Natural killer cell (primary cell): ENCODE measurements around the gene LMTK2. TPM values are rescaled to one million over a fixed set of nuclear protein-coding genes. Genes with fewer than 3 reads are reported as not detected.

Experiments used
- ATAC-seq, 3 donors: fragments of 150-1000 bp in 2 of 3; fragments of 200-7000 bp in 1 of 3; cut with Tn5 transposase; 1 replicate in 1 of 3; 2 replicates in 2 of 3; pipeline ENCODE4 v1.10.0; 2021; ENCODE audit warnings: mild to moderate bottlenecking in 2 of 3, moderate library complexity in 2 of 3
- DNase-seq, 2 donors: peaks; one replicate each; pipeline versions ENCODE4 v3.0.0 to v3.0.0-alpha.2; 2013 to 2021; ENCODE audit warnings: mixed read lengths in 1 of 2
- H3K27ac ChIP-seq: one replicate; pipeline ENCODE4 v1.5.1; 2013; ENCODE audit warnings: mild to moderate bottlenecking, low read length
- H3K27me3 ChIP-seq: one replicate; pipeline ENCODE4 v1.6.1; 2013; ENCODE audit warnings: low read length; ENCODE audit not compliant: control insufficient read depth, insufficient read depth
- H3K36me3 ChIP-seq: one replicate; pipeline ENCODE4 v1.6.1; 2013; ENCODE audit warnings: low read length; ENCODE audit not compliant: control insufficient read depth, insufficient read depth
- H3K4me1 ChIP-seq: one replicate; pipeline ENCODE4 v1.6.1; 2013; ENCODE audit warnings: low read length; ENCODE audit not compliant: control insufficient read depth, insufficient read depth
- H3K4me3 ChIP-seq: one replicate; pipeline ENCODE4 v1.5.1; 2013; ENCODE audit warnings: low read length
- H3K9me3 ChIP-seq: one replicate; pipeline ENCODE4 v1.6.1; 2013; ENCODE audit warnings: low read length; ENCODE audit not compliant: control insufficient read depth, insufficient read depth
- H3K27ac Mint-ChIP-seq, 2 donors: one replicate each; pipeline ENCODE4 v1.8.0; 2022; ENCODE audit warnings: mild to moderate bottlenecking in 2 of 2, mixed read lengths in 2 of 2, moderate library complexity in 1 of 2
- H3K27me3 Mint-ChIP-seq, 2 donors: one replicate each; pipeline ENCODE4 v1.8.0; 2022; ENCODE audit warnings: low read depth in 2 of 2, mixed read lengths in 2 of 2
- H3K36me3 Mint-ChIP-seq: one replicate; pipeline ENCODE4 v1.8.0; 2022; ENCODE audit warnings: mixed read lengths
- H3K4me1 Mint-ChIP-seq, 2 donors: one replicate each; pipeline ENCODE4 v1.8.0; 2022; ENCODE audit warnings: mixed read lengths in 2 of 2
- H3K4me3 Mint-ChIP-seq: one replicate; pipeline ENCODE4 v1.8.0; 2022; ENCODE audit warnings: mild to moderate bottlenecking, moderate library complexity, mixed read lengths
- H3K9me3 Mint-ChIP-seq, 2 donors: one replicate each; pipeline ENCODE4 v1.8.0; 2022; ENCODE audit warnings: mixed read lengths in 2 of 2
- CTCF ChIP-seq: fragments of 200-600 bp; IDR thresholded peaks from one replicate; pipeline ENCODE4 v1.8.0; 2022; ENCODE audit warnings: antibody characterized with exemption
- WGBS: methylation state at CpG from one replicate; pipeline ENCODE4 v1.1.7; 2013; ENCODE audit warnings: missing lambda C conversion rate; ENCODE audit not compliant: insufficient coverage; 5-methylcytosine and 5-hydroxymethylcytosine counted together
- intact Hi-C: fragments of 100-400 bp; cut with micrococcal nuclease; formaldehyde crosslinking; loops from one replicate; pipeline ENCODE4 v1.14.2; 2022
- total RNA-seq, 4 donors: library from RNA; stranded (reverse); fragments of 120-200 nt in 1 of 4; gene quantifications; one replicate each; pipeline versions ENCODE4 v1.2.3 to v1.2.4, GENCODE V29; 2013 to 2022

Gene LMTK2
- total RNA-seq, 3 donors from 2014 or later (not counting 1 experiment from before 2014, with no cell fraction given), result 18.7 to 33.9 (median 26.6) TPM

DNA sequence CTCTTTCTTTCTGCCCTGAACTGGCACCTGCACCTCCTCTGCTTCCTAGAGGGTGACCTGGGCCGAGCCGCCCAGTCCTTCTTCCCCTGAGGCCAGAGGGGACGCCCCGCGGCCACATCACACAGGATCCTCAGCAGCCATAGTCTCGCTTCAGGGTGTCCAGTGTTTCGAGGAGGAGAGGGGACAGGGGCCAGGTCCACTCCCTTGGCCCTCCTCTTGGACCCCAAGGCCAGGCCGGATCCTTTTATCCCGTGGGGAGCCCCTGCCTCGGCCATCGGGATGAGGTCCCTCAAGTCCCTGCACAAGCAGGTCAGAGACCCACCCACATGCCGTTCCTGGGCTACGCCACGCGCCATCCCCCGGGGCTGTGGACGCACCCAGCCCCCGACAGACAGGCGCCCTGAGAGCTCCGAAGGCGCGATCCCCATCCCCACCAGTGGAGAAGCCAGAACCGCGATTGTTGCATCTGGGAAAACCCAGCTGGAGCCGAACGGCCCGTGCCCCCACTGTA, 108.2 kb downstream of the LMTK2 start:
- peaks cover 10% of the 10 kb centered on the region for H3K4me1 ChIP-seq
- Mint-ChIP-seq H3K27ac (no peak overlapping the region), H3K4me3 (no peak overlapping the region), H3K9me3 (no peaks in the 10 kb centered on the region), H3K4me1 (peaks cover 8 to 19% of the 10 kb centered on the region in 2 donors), H3K27me3 (no peaks in the 10 kb centered on the region), H3K36me3 (no peaks in the 10 kb centered on the region)
- no peak for TF ChIP-seq CTCF
- no peak overlapping the region for H3K4me3 ChIP-seq
- H3K36me3 ChIP-seq, result no peaks in the 10 kb centered on the region
- intact Hi-C loops, result no loop called here
- no peaks in the 10 kb centered on the region for H3K9me3 ChIP-seq
- WGBS, result 96% methylated on average over 27 of the region's 27 CpGs
- ATAC-seq, result no peak
- no peak for DNase-seq
- peaks cover 6% of the 10 kb centered on the region for H3K27me3 ChIP-seq
- H3K27ac ChIP-seq, result no peak overlapping the region

DNA sequence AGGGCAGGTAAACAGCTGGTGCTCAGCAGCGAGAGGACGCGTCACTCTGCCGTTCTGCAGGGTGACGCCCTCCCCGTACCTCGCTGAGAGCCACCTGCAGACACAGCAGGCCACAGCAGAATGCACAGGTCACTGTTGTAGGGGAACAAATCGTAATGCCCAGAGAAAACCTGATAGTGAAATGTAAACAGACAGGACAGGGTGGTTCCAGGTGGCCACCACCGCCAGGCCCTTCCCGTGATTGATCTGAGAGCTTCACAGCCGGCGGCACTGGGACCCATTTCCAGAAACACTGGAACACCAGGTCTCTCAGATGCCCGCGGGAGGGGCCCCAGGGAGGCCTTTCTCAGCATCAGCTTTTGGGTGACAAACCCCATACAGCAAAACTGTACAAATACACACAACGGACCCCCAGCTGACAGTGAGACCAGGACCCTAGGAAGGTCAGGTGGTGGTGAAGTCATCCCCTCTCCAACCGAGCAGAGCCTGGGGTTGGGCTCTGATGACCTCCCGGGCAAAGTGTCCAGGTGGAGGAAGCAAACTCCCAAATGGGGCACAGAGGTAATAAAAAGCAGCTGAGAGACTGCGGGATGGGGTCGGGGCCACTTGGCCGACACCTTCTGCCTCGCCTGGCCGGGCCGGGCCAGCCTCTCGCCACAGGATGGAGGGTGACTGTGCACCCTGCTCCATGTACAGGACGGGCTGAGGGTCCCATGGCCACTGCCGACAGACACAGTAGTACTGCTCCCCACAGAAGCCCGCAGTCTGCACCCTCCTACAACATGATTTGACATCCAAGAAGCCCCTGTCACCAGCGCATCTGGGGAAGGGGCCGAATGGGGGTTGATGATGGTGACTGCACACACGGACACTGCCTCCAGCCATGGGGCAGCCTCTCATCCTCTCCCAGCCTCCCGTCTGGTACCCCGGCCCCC, 109.2 kb downstream of the LMTK2 start:
- no peak for DNase-seq
- no peak overlapping the region for H3K27ac Mint-ChIP-seq
- peaks cover 8 to 19% of the 10 kb centered on the region in 2 donors for H3K4me1 Mint-ChIP-seq
- H3K27me3 Mint-ChIP-seq, result no peaks in the 10 kb centered on the region
- Histone ChIP-seq H3K36me3 (no peaks in the 10 kb centered on the region), H3K9me3 (no peaks in the 10 kb centered on the region), H3K4me3 (no peak overlapping the region), H3K27me3 (peaks cover 6% of the 10 kb centered on the region), H3K27ac (no peak overlapping the region), H3K4me1 (peaks cover 6% of the 10 kb centered on the region)
- 94% methylated on average over 32 of the region's 32 CpGs for WGBS
- H3K9me3 Mint-ChIP-seq, result no peaks in the 10 kb centered on the region
- intact Hi-C loops, result no loop called here
- no peak for TF ChIP-seq CTCF
- H3K4me3 Mint-ChIP-seq, result no peak overlapping the region
- ATAC-seq, result no peak
- H3K36me3 Mint-ChIP-seq, result no peaks in the 10 kb centered on the region

DNA sequence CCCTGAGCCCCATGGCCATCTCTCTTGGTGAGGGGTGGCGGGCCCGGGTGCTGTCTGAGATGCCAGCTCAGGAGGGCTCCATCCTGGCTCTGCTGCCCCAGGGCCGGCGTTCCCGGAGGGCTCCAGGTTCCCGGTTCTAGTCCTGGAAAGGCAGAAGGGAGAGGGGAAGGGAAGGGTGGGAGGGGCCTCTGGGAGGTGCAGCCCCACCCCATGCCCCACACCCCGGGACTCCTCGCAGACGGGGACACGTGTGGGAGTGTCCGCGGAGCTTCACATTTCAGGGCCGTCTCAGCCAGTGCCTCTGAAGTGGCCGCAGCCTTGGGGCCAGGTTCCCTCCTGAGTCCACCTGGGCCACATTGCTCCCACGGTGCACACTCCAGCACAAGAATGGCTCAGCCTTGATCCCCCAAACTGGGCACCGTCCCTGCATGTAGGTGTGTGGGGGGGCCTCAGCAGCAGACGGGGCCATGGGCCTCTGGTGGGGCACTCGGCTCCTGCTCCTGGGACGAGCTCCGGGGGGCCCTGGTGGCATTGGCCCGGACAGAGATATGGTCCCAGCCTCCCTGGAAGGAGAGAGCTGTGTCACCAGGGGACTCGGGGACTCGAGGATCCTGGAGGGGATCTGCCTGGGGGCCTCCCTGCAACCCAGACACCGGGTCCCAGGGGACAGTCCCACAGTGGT, 110.4 kb downstream of the LMTK2 start:
- no peak for DNase-seq
- no peak overlapping the region for H3K4me3 ChIP-seq
- peaks cover under 1% of the 10 kb centered on the region for H3K27me3 ChIP-seq
- no peak for TF ChIP-seq CTCF
- peaks cover 9% of the 10 kb centered on the region for H3K36me3 ChIP-seq
- H3K4me1 ChIP-seq, result no peaks in the 10 kb centered on the region
- Mint-ChIP-seq H3K27me3 (no peaks in the 10 kb centered on the region), H3K9me3 (no peaks in the 10 kb centered on the region), H3K4me1 (peaks cover 8 to 15% of the 10 kb centered on the region in 2 donors), H3K4me3 (no peak overlapping the region), H3K27ac (no peak overlapping the region), H3K36me3 (no peaks in the 10 kb centered on the region)
- 95% methylated on average over 24 of the region's 24 CpGs for WGBS
- no peaks in the 10 kb centered on the region for H3K9me3 ChIP-seq
- no peak for ATAC-seq
- H3K27ac ChIP-seq, result no peak overlapping the region
- intact Hi-C loops, result no loop called here
